HFFc6 (cell line): ENCODE measurements around the gene AUNIP. TPM values are rescaled to one million over a fixed set of nuclear protein-coding genes. Genes with fewer than 3 reads are reported as not detected.
A peak's percentile ranks its signal among the peaks of the same experiment; 100 is the strongest.
"Not testable (repeated sequence)": the region's sequence is repeated elsewhere in the genome, so short reads cannot be mapped to it uniquely, and the experiment has no call there.

Experiments used
- DNase-seq: peaks from one replicate; pipeline ENCODE4 v3.0.0-alpha.2; 2018
- H3K27ac Mint-ChIP-seq: 2 replicates; pipeline ENCODE4 v1.8.0; 2020; ENCODE audit warnings: mild to moderate bottlenecking, mixed read lengths
- H3K27me3 Mint-ChIP-seq: 2 replicates; pipeline ENCODE4 v1.8.0; 2021; ENCODE audit warnings: mild to moderate bottlenecking, moderate library complexity, mixed read lengths; ENCODE audit not compliant: insufficient read depth
- H3K36me3 Mint-ChIP-seq: 2 replicates; pipeline ENCODE4 v1.8.0; 2021; ENCODE audit warnings: low read depth, mixed read lengths
- H3K4me1 Mint-ChIP-seq: 2 replicates; pipeline ENCODE4 v1.8.0; 2020; ENCODE audit warnings: low read depth, mixed read lengths
- H3K4me3 Mint-ChIP-seq: 2 replicates; pipeline ENCODE4 v1.8.0; 2020; ENCODE audit warnings: mild to moderate bottlenecking, moderate library complexity, mixed read lengths
- H3K9me3 Mint-ChIP-seq: 2 replicates; pipeline ENCODE4 v1.8.0; 2020; ENCODE audit warnings: mild to moderate bottlenecking, mixed read lengths
- total RNA-seq, 6 experiments: library from RNA; stranded (reverse); fragmentation: NEBNext Ultra II Directional; extraction: Animal tissue kit (Norgen Biotek cat#: 25700); gene quantifications; 2 replicates in 1 of 6; 3 replicates in 5 of 6; pipeline ENCODE4 v1.2.3, GENCODE V29; 2021
- TF ChIP-seq, protein P1 (sequence below): fragments of 200-600 bp; sonication (generic); IDR thresholded peaks from 2 replicates; pipeline ENCODE4 v1.5.0; 2021; ENCODE audit warnings: antibody characterized with exemption, mild to moderate bottlenecking

Gene AUNIP
- total RNA-seq, 6 experiments from 2014 or later, result 2.4 to 3.6 (median 3.2) TPM

- no peaks in the 10 kb centered on the region for H3K27me3 Mint-ChIP-seq
- peaks cover 37% of the 10 kb centered on the region for H3K4me1 Mint-ChIP-seq
- no peak for DNase-seq
- H3K27ac Mint-ChIP-seq, result no peak overlapping the region
- TF ChIP-seq, protein P1, sequence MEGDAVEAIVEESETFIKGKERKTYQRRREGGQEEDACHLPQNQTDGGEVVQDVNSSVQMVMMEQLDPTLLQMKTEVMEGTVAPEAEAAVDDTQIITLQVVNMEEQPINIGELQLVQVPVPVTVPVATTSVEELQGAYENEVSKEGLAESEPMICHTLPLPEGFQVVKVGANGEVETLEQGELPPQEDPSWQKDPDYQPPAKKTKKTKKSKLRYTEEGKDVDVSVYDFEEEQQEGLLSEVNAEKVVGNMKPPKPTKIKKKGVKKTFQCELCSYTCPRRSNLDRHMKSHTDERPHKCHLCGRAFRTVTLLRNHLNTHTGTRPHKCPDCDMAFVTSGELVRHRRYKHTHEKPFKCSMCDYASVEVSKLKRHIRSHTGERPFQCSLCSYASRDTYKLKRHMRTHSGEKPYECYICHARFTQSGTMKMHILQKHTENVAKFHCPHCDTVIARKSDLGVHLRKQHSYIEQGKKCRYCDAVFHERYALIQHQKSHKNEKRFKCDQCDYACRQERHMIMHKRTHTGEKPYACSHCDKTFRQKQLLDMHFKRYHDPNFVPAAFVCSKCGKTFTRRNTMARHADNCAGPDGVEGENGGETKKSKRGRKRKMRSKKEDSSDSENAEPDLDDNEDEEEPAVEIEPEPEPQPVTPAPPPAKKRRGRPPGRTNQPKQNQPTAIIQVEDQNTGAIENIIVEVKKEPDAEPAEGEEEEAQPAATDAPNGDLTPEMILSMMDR, result no peak
- H3K4me3 Mint-ChIP-seq, result no peak overlapping the region
- peaks cover 8% of the 10 kb centered on the region; the same call in 1 of the 2 replicates for H3K36me3 Mint-ChIP-seq
- peaks cover 4% of the 10 kb centered on the region; the same call in 1 of the 2 replicates for H3K9me3 Mint-ChIP-seq
Measured at GRCh38 chr1:25848531-25848930, 10.7 kb downstream of the AUNIP start.

GRCh38 chr1:25847929-25848328, 11.3 kb downstream of the AUNIP start:
- no peak overlapping the region for H3K27ac Mint-ChIP-seq
- H3K27me3 Mint-ChIP-seq, result no peaks in the 10 kb centered on the region
- no peak for DNase-seq
- TF ChIP-seq, protein P1, result no peak
- peaks cover 40% of the 10 kb centered on the region for H3K4me1 Mint-ChIP-seq
- peaks cover 4% of the 10 kb centered on the region; the same call in 1 of the 2 replicates for H3K9me3 Mint-ChIP-seq
- H3K4me3 Mint-ChIP-seq, result no peak overlapping the region
- H3K36me3 Mint-ChIP-seq, result peaks cover 8% of the 10 kb centered on the region; the same call in 1 of the 2 replicates

- TF ChIP-seq, protein P1, result no peak
- peaks cover 2% of the 10 kb centered on the region; the same call in 1 of the 2 replicates for H3K36me3 Mint-ChIP-seq
- peaks cover 40% of the 10 kb centered on the region for H3K4me1 Mint-ChIP-seq
- no peaks in the 10 kb centered on the region for H3K27me3 Mint-ChIP-seq
- no peaks in the 10 kb centered on the region for H3K9me3 Mint-ChIP-seq
- no peak overlapping the region for H3K4me3 Mint-ChIP-seq
- no peak for DNase-seq
- 0 out of 2 replicates have a peak overlapping the region, but pooled peaks have one; percentile 61 for H3K27ac Mint-ChIP-seq
Measured at GRCh38 chr1:25845664-25846063, 13.6 kb downstream of the AUNIP start.

GRCh38 chr1:25844536-25845337, 14.5 kb downstream of the AUNIP start:
- TF ChIP-seq, protein P1, result no peak
- Mint-ChIP-seq H3K4me1 (peaks cover 36% of the 10 kb centered on the region), H3K36me3 (no peaks in the 10 kb centered on the region), H3K27me3 (no peaks in the 10 kb centered on the region), H3K27ac (peak overlapping the region; percentile 61), H3K9me3 (no peaks in the 10 kb centered on the region), H3K4me3 (no peak overlapping the region)
- DNase-seq, result no peak

- TF ChIP-seq, protein P1, result no peak
- Mint-ChIP-seq H3K9me3 (no peaks in the 10 kb centered on the region), H3K27ac (no peak overlapping the region; the same call in 1 of the 2 replicates), H3K4me3 (no peak overlapping the region), H3K27me3 (no peaks in the 10 kb centered on the region), H3K36me3 (no peaks in the 10 kb centered on the region), H3K4me1 (peaks cover 23% of the 10 kb centered on the region)
- DNase-seq, result no peak
Measured at GRCh38 chr1:25843483-25843882, 15.8 kb downstream of the AUNIP start.

- H3K4me1 Mint-ChIP-seq, result peaks cover 17% of the 10 kb centered on the region
- not testable (repeated sequence) for DNase-seq, H3K27ac Mint-ChIP-seq, H3K27me3 Mint-ChIP-seq, H3K4me3 Mint-ChIP-seq, H3K36me3 Mint-ChIP-seq, H3K9me3 Mint-ChIP-seq
Measured at GRCh38 chr1:25839808-25840207, 19.4 kb downstream of the AUNIP start.
